ENCODE measurements around the gene CLEC14A.

The CLEC14A gene

GRCh38 chr14:38255673-38256532, at the start of gene CLEC14A:
TSS of gene CLEC14A (minus strand) at chr14:38256093. CDS start at chr14:38256022, 71 bp downstream.
- DNase-seq: no peak

- no peak for DNase-seq
Measured at GRCh38 chr14:38302966-38303365, 47.1 kb upstream of the CLEC14A start.

GRCh38 chr14:38302034-38302433, 46.1 kb upstream of the CLEC14A start:
- no peak for DNase-seq

- DNase-seq: no peak
Measured at GRCh38 chr14:38297681-38298080, 41.8 kb upstream of the CLEC14A start.

- DNase-seq: no peak
Measured at GRCh38 chr14:38291681-38292467, 36.0 kb upstream of the CLEC14A start.

- no peak for DNase-seq
Measured at GRCh38 chr14:38290601-38291188, 34.8 kb upstream of the CLEC14A start.

- no peak for DNase-seq
Measured at GRCh38 chr14:38286452-38286851, 30.6 kb upstream of the CLEC14A start.

GRCh38 chr14:38285962-38286361, 30.1 kb upstream of the CLEC14A start:
- DNase-seq: no peak

- no peak for DNase-seq
Measured at GRCh38 chr14:38282936-38283335, 27.0 kb upstream of the CLEC14A start.

- DNase-seq: no peak
Measured at GRCh38 chr14:38280081-38280480, 24.2 kb upstream of the CLEC14A start.

GRCh38 chr14:38279572-38279971, 23.7 kb upstream of the CLEC14A start:
- DNase-seq: peak; percentile 34

GRCh38 chr14:38278035-38278434, 22.1 kb upstream of the CLEC14A start:
- no peak for DNase-seq

- no peak for DNase-seq
Measured at GRCh38 chr14:38262844-38263243, 7.0 kb upstream of the CLEC14A start.

- no peak for DNase-seq
Measured at GRCh38 chr14:38261620-38262019, 5.7 kb upstream of the CLEC14A start.

GRCh38 chr14:38257507-38257906, 1.6 kb upstream of the CLEC14A start:
- DNase-seq: no peak

- no peak for DNase-seq
Measured at GRCh38 chr14:38256533-38256840, 594 bp upstream of the CLEC14A start.

GRCh38 chr14:38255408-38255672, 553 bp downstream of the CLEC14A start:
- DNase-seq: no peak

- DNase-seq: no peak
Measured at GRCh38 chr14:38254571-38255407, 1.1 kb downstream of the CLEC14A start.

- DNase-seq: no peak
Measured at GRCh38 chr14:38253676-38254075, 2.2 kb downstream of the CLEC14A start.

GRCh38 chr14:38252066-38252710, 3.7 kb downstream of the CLEC14A start:
- DNase-seq: peak; percentile 4

GRCh38 chr14:38250331-38250730, 5.6 kb downstream of the CLEC14A start:
- no peak for DNase-seq

- no peak for DNase-seq
Measured at GRCh38 chr14:38248321-38249028, 7.4 kb downstream of the CLEC14A start.
